Uterus (tissue), 4 donors: ENCODE results near the gene MAP1B. TPM values are rescaled to one million over a fixed set of nuclear protein-coding genes. Genes with fewer than 3 reads are reported as not detected.

ENCODE experiments used
- DNase-seq, 2 donors: peaks; one replicate each; pipeline ENCODE4 v3.0.0-alpha.2; 2019 to 2020
- H3K27ac ChIP-seq, 2 donors: fragments of 200-600 bp; sonication (generic); 1 replicate in 1 of 2; 2 replicates in 1 of 2; pipeline ENCODE4 v1.5.1; 2016 to 2018
- H3K27me3 ChIP-seq, 2 donors: fragments of 200-600 bp; sonication (generic); one replicate each; pipeline ENCODE4 v1.5.1; 2018 to 2019; ENCODE audit warnings: control low read depth in 1 of 2
- H3K36me3 ChIP-seq, 2 donors: fragments of 200-600 bp; sonication (generic); one replicate each; pipeline ENCODE4 v1.5.1; 2019; ENCODE audit warnings: control low read depth in 1 of 2
- H3K4me1 ChIP-seq, 2 donors: fragments of 200-600 bp; sonication (generic); one replicate each; pipeline ENCODE4 v1.5.1; 2018 to 2019; ENCODE audit warnings: control low read depth in 1 of 2
- H3K4me3 ChIP-seq, 2 donors: fragments of 200-600 bp; sonication (generic); 1 replicate in 1 of 2; 2 replicates in 1 of 2; pipeline ENCODE4 v1.5.1; 2018 to 2019; ENCODE audit warnings: mild to moderate bottlenecking in 1 of 2
- H3K9me3 ChIP-seq, 2 donors: fragments of 200-600 bp; sonication (generic); one replicate each; pipeline ENCODE4 v1.5.1; 2019; ENCODE audit warnings: control low read depth in 1 of 2
- CTCF ChIP-seq, 4 experiments: fragments of 200-600 bp in 2 of 4; fragments of 450-650 bp in 2 of 4; sonication (generic) in 2 of 4; IDR thresholded peaks; one replicate each; pipeline ENCODE4 v1.5.1; 2016 to 2019; ENCODE audit warnings: antibody characterized with exemption in 4 of 4, mild to moderate bottlenecking in 2 of 4, moderate library complexity in 1 of 4
- POLR2A ChIP-seq, 2 donors: fragments of 450-650 bp; IDR thresholded peaks; one replicate each; pipeline ENCODE4 v1.6.1; 2016; ENCODE audit warnings: antibody characterized with exemption in 2 of 2, mild to moderate bottlenecking in 1 of 2, moderate library complexity in 1 of 2
- intact Hi-C: fragments of 100-400 bp; cut with DNase I; formaldehyde crosslinking; loops from one replicate; pipeline ENCODE4 v1.15.1; 2023; ENCODE audit warnings: low total_unique reads
- total RNA-seq, 4 donors: library from RNA; depleted of rRNA in 3 of 4; stranded (reverse); fragments of >200 nt in 3 of 4; gene quantifications; one replicate each; pipeline versions ENCODE4 v1.1.0 to v1.2.4, GENCODE V29; 2014 to 2023
- donor health status: DM: yes; HTN: yes; CAD: no.

Gene MAP1B
- total RNA-seq, 4 donors from 2014 or later, result 92.0 to 212 (median 132) TPM

GRCh38 chr5:72152545-72152944 lies 45.3 kb downstream of the MAP1B start:
- Histone ChIP-seq H3K9me3 (peaks cover 0 to 12% of the 10 kb centered on the region in 2 donors), H3K4me1 (peaks cover 0 to 21% of the 10 kb centered on the region in 2 donors), H3K4me3 (no peak overlapping the region), H3K27ac (peak overlapping the region; percentile 66 to 88), H3K36me3 (no peaks in the 10 kb centered on the region), H3K27me3 (no peaks in the 10 kb centered on the region)
- intact Hi-C loops, result no loop called here
- TF ChIP-seq CTCF (IDR thresholded peaks at IDR 0.05) (no peak), POLR2A (IDR thresholded peaks at IDR 0.05) (no peak)
- DNase-seq, result no peak

- DNase-seq, result no peak
- H3K4me1 ChIP-seq, result peaks cover 0 to 21% of the 10 kb centered on the region in 2 donors
- H3K9me3 ChIP-seq, result peaks cover 0 to 12% of the 10 kb centered on the region in 2 donors
- intact Hi-C loops, result no loop called here
- no peaks in the 10 kb centered on the region for H3K36me3 ChIP-seq
- no peaks in the 10 kb centered on the region for H3K27me3 ChIP-seq
- H3K27ac ChIP-seq, result peak overlapping the region in 1 of 2 donors; percentile 88
- TF ChIP-seq CTCF (IDR thresholded peaks at IDR 0.05), result no peak
- TF ChIP-seq POLR2A (IDR thresholded peaks at IDR 0.05), result no peak
- no peak overlapping the region for H3K4me3 ChIP-seq
Measured at GRCh38 chr5:72153551-72153950, 46.3 kb downstream of the MAP1B start.

- DNase-seq, result no peak
- intact Hi-C loops, result no loop called here
- Histone ChIP-seq H3K4me1 (peaks cover 0 to 21% of the 10 kb centered on the region in 2 donors), H3K27me3 (no peaks in the 10 kb centered on the region), H3K36me3 (no peaks in the 10 kb centered on the region), H3K27ac (peak overlapping the region; percentile 19 to 83), H3K4me3 (no peak overlapping the region), H3K9me3 (peaks cover 0 to 12% of the 10 kb centered on the region in 2 donors)
- TF ChIP-seq CTCF (IDR thresholded peaks at IDR 0.05) (no peak), POLR2A (IDR thresholded peaks at IDR 0.05) (no peak)
Measured at GRCh38 chr5:72154076-72154756, 46.9 kb downstream of the MAP1B start.

GRCh38 chr5:72156946-72157624 lies 49.8 kb downstream of the MAP1B start:
- no peak for TF ChIP-seq POLR2A (IDR thresholded peaks at IDR 0.05)
- no peak for TF ChIP-seq CTCF (IDR thresholded peaks at IDR 0.05)
- Histone ChIP-seq H3K36me3 (no peaks in the 10 kb centered on the region), H3K4me3 (no peak overlapping the region), H3K27me3 (no peaks in the 10 kb centered on the region), H3K4me1 (peaks cover 6 to 8% of the 10 kb centered on the region in 2 donors), H3K27ac (peak overlapping the region; percentile 66 to 83), H3K9me3 (peaks cover 0 to 9% of the 10 kb centered on the region in 2 donors)
- intact Hi-C loops, result no loop called here
- DNase-seq, result peak; percentile 57 to 74

GRCh38 chr5:72157625-72157962 lies 50.3 kb downstream of the MAP1B start:
- intact Hi-C loops, result no loop called here
- TF ChIP-seq POLR2A (IDR thresholded peaks at IDR 0.05), result no peak
- TF ChIP-seq CTCF (IDR thresholded peaks at IDR 0.05), result no peak
- no peaks in the 10 kb centered on the region for H3K36me3 ChIP-seq
- peaks cover 0 to 4% of the 10 kb centered on the region in 2 donors for H3K9me3 ChIP-seq
- H3K4me3 ChIP-seq, result no peak overlapping the region
- peak overlapping the region; percentile 66 to 83 for H3K27ac ChIP-seq
- no peak for DNase-seq
- H3K4me1 ChIP-seq, result peaks cover 6 to 8% of the 10 kb centered on the region in 2 donors
- H3K27me3 ChIP-seq, result no peaks in the 10 kb centered on the region
